HepG2 (cell line): ENCODE results near the gene ZBTB7A. TPM values are rescaled to one million over a fixed set of nuclear protein-coding genes. Genes with fewer than 3 reads are reported as not detected.

Source experiments
- AGO1 ChIP-seq: fragments of 200-400 bp; formaldehyde crosslinking; IDR thresholded peaks from 2 replicates; pipeline ENCODE4 v1.6.1; 2017; ENCODE audit warnings: mild to moderate bottlenecking, low read depth, low read length, moderate library complexity; ENCODE audit not compliant: poor library complexity, severe bottlenecking
- AHDC1 ChIP-seq: sonication (generic); formaldehyde crosslinking; IDR thresholded peaks from 2 replicates; pipeline ENCODE4 v1.5.1; 2020; ENCODE audit warnings: mild to moderate bottlenecking, missing genetic modification reagents, borderline replicate concordance
- DDIT3 ChIP-seq: sonication (generic); formaldehyde crosslinking; IDR thresholded peaks from 2 replicates; pipeline ENCODE4 v1.4.0; 2020; ENCODE audit warnings: mild to moderate bottlenecking, missing genetic modification reagents
- MTA3 ChIP-seq: sonication (generic); formaldehyde crosslinking; IDR thresholded peaks from 2 replicates; pipeline ENCODE4 v1.4.0; 2020; ENCODE audit warnings: missing genetic modification reagents
- MYPOP ChIP-seq: sonication (generic); formaldehyde crosslinking; IDR thresholded peaks from 2 replicates; pipeline ENCODE4 v1.8.1; 2023; ENCODE audit warnings: mild to moderate bottlenecking, moderate library complexity, missing genetic modification reagents
- RARG ChIP-seq: sonication (generic); formaldehyde crosslinking; IDR thresholded peaks from 2 replicates; pipeline ENCODE4 v1.4.0; 2020; ENCODE audit warnings: low read depth, mild to moderate bottlenecking, missing genetic modification reagents
- YEATS2 ChIP-seq: sonication (generic); formaldehyde crosslinking; IDR thresholded peaks from 2 replicates; pipeline ENCODE4 v1.4.0; 2020; ENCODE audit warnings: missing genetic modification reagents, borderline replicate concordance
- ZNF570 ChIP-seq: sonication (generic); formaldehyde crosslinking; IDR thresholded peaks from 2 replicates; pipeline ENCODE4 v1.4.0; 2020; ENCODE audit warnings: mild to moderate bottlenecking, missing genetic modification reagents, borderline replicate concordance
- polyA plus RNA-seq, 8 experiments: library from polyadenylated mRNA; depleted of rRNA in 3 of 8; stranded (reverse) in 7 of 8; unstranded in 1 of 8; fragments of >200 nt; fragmentation: Illumina TruSeq in 4 of 8; extraction: Trizol in 4 of 8; gene quantifications; 2 replicates each; pipeline versions ENCODE4 v1.2.1 to v1.2.3, GENCODE V29; 2011 to 2016; ENCODE audit warnings: low read depth in 4 of 8, missing spikeins in 1 of 8, mixed read lengths in 1 of 8; ENCODE audit not compliant: insufficient read depth in 1 of 8
- total RNA-seq, 5 experiments: library from RNA; depleted of rRNA; stranded (reverse); fragments of >200 nt; fragmentation: Illumina TruSeq; extraction: Trizol; gene quantifications; 2 replicates each; pipeline ENCODE4 v1.2.3, GENCODE V29; 2016; ENCODE audit warnings: low read depth in 1 of 5

Gene ZBTB7A
- total and polyA plus RNA-seq, 2 of the 13 experiments (the other 11 are each of a cell fraction or from before 2014, with no cell fraction given) = 3.6 to 4.0 TPM

GRCh38 chr19:4042731-4043082, 24.0 kb downstream of the ZBTB7A start (continued):
- no peak for TF ChIP-seq AHDC1 (CRISPR knock-in tag)
- no peak for TF ChIP-seq ZNF570
- no peak for TF ChIP-seq RARG (CRISPR knock-in tag)
- no peak for TF ChIP-seq MTA3 (CRISPR knock-in tag)
- TF ChIP-seq AGO1 = peak; percentile 81
- TF ChIP-seq DDIT3 = no peak
- TF ChIP-seq MYPOP (CRISPR knock-in tag) = no peak
- TF ChIP-seq YEATS2 = no peak
